ENCODE measurements around the gene CETP.
"Not testable (repeated sequence)": the region's sequence is repeated elsewhere in the genome, so short reads cannot be mapped to it uniquely, and the experiment has no call there.

CETP gene

DNA sequence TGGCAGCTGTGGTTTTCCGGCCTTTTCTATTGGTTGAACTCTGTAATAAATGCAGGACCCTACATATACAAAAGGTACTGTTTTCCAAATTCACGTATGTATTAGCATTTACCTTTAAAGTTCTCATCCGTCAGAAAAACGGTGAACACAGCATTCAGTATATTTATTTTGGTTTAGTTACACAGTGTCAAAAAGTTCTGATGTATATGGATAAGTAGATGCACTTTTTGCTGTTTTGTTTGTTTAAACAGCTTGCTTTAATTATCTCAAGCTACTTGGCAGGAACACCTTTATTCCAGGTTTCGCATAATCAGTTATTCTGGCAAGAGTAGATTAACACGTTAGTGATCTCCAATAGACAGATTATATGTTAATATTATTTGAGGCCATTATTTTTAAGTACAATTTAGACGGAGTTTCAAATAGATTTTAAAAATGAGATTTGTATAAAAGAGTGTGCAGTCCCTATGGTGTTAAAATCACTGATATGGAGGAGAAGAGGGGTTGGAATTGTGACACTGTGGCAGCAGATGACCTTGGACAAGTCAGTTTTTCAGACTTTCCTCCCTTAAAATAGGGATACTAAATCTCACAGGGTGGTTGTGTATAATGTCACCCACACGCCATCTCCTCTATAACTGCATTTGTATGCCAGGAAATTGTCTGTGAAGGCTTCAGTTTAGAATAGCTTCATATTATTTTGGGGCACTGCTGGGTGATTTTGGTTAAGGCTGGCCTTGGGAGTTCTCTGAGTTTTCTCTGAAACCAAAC, 27.7 kb upstream of the CETP start:
- no peak for DNase-seq (ENCODE audit: low read depth)

DNA sequence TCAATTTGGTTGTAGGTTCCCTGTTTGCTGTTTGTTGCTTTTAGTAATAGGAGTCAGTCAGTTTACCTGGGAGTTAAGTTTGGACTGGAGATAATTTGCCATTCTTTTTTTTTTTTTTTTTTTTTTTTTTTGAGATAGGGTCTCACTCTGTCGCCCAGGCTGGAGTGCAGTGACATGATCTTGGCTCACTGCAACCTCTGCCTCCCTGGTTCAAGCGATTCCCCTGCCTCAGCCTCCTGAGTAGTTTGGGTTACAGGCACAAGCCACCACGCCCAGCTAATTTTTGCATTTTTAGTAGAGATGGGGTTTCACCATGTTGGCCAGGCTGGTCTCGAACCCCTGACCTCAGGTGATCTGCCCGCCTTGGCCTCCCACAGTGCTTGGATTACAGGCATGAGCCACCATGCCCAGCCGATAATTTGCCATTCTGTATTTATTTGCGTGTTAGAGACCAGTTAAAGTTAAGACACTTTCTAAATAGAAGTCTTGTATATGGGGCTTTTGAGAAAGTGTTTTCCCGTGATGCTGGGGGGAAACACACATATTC, 27.1 kb upstream of the CETP start:
- DNase-seq (ENCODE audit: low read depth), result not testable (repeated sequence)

DNA sequence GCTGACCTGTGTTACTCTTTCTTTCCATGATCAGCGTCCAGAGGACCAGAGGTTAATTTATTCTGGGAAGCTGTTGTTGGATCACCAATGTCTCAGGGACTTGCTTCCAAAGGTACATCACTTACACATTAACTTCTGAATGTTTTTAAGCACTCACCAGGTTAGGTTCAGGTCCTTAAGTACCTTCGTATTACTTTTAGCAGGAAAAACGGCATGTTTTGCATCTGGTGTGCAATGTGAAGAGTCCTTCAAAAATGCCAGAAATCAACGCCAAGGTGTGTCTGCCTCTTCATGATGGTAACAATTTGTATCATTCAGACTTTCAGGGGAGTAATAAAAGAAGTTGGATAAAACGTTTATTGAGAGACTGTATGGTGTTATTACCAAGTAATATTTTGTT, 26.5 kb upstream of the CETP start:
- no peak for DNase-seq (ENCODE audit: low read depth)

DNA sequence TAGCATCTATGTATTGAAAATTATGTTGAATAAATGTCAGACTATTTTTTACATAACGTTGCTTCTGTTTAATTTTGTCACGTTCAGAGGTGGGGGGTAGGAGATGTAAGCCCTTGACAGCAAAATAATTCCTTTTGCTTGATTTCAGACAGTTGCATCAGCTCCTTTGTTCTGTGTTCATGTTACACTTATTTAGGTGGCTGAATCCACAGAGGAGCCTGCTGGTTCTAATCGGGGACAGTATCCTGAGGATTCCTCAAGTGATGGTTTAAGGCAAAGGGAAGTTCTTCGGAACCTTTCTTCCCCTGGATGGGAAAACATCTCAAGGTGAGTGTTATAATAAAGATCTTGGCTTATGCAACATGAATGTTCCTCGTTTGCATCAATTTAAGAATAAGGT, 25.3 kb upstream of the CETP start:
- no peak for DNase-seq (ENCODE audit: low read depth)

DNA sequence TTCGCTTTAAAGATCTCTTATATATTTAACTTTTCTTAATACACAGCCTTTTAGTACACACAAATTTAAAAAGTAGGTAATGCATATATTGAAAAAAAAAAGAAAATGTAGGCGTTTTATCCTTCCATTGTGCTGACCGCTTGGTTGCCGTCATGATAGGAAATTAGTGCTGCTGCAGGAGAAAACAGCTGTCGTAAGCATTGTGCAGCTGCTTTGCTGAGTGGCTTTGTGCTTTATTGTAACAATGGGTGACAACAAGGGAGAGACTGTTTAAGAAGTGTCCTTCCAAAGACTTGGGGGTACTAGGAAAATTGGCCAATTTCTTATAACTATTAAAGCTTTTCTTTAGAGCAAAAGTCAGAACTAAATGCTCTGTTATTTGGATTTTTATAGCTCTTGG, 24.8 kb upstream of the CETP start:
- DNase-seq (ENCODE audit: low read depth), result no peak

DNA sequence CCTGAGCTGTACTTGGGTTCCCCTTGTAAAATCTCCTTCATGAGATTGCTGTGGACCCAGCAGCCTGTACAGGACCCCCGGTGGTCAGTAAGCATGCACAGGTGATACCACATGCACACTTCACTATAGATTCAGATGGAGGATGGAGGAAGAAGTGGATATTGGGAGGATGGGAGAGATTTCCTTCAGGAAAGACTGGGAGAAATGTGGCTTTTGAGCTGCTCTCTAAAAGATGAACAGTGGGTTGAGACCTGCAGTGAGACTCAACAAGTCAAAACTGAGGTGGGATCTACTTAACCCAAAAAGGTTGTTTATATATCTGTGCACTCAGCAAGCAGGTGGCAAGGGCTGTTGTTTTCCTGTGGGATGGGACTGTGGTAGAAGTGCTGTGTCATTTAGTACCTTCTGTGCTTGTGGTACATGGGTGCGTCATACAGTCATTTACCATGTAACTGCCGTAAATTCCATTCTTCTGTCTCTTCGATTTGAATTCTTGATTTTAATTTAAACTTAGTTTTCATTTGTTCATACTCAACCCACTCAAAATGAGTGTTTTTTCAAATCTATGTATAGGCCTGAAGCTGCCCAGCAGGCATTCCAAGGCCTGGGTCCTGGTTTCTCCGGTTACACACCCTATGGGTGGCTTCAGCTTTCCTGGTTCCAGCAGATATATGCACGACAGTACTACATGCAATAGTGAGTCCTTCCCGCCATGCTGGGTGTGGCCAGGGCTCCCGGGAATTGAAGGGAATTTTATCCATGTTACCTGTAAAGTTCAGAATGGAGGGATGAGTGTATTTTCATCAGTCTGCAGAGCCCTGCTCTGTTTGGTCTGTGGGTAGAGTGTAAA, 22.9 kb upstream of the CETP start:
- DNase-seq (ENCODE audit: low read depth), result no peak

DNA sequence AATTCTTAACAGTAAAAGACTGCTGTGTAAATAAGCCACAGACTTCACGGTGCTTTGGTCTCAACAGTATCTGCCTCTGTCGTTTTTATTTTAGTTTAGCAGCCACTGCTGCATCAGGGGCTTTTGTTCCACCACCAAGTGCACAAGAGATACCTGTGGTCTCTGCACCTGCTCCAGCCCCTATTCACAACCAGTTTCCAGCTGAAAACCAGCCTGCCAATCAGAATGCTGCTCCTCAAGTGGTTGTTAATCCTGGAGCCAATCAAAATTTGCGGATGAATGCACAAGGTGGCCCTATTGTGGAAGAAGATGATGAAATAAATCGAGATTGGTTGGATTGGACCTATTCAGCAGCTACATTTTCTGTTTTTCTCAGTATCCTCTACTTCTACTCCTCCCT, 21.9 kb upstream of the CETP start:
- DNase-seq (ENCODE audit: low read depth), result no peak

DNA sequence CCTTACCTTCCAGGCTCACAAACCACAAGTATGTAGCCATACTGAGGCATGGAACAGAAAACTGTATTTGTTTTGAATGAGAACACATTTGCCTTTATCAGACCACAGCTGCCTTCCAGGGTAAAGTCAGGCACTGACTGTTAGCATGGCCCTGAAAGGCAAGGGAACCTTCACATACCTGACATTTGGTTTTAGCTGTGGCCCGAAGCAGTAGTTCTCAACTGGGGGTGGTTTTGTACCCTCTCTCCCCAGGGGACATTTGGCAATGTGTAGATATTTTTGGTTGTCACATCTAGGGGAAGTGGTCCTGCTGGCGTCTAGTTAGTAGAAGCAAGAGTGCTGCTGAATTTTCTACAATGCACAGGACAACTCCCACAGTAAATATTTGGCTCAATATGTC, 20.7 kb upstream of the CETP start:
- no peak for DNase-seq (ENCODE audit: low read depth)

DNA sequence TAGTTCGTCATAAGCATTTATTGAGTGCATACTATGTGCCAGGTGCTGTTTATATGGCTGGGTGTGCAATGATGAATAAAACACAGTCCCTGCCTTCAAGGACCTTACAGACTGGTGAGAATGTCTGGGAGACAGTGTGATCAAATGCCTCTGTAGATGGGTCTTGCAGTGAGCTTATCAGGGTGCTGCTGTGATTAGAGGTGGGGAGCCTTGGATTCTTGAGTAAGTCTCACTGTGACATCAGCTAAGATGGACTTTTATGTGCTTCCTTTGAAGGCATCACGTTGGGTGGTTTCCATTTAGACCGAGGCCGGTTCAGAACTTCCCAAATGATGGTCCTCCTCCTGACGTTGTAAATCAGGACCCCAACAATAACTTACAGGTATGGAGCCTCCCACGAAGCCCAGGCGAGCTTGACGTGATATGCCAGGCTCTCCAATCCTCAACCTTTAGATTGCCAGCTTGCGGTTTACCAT, 19.9 kb upstream of the CETP start:
- DNase-seq (ENCODE audit: low read depth), result no peak

DNA sequence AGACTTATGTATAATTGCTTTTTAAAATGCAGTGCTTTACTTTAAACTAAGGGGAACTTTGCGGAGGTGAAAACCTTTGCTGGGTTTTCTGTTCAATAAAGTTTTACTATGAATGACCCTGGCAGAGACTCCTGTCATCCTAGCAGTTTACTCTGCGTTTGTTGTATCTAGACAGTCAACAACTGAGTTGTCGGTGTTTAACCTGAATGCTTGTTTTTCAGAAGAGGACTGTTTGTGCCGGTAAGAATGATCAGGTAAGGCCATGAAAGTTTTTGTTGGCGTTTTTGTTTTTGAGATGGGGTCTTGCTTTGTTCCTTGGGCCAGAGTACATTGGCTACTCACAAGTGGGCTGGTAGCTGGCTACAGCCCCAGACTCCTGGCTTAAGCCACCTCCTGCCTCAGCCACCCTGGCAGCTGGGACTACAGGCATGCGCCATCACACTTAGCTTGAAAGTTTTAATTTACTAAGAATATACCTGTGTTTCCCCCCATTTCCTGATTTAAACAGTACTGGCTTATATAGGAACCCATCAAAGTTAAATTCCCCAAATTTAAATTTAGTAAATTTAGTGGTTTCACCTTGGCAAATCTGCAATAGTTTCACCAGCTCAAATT, 17.9 kb upstream of the CETP start:
- DNase-seq (ENCODE audit: low read depth), result no peak

DNA sequence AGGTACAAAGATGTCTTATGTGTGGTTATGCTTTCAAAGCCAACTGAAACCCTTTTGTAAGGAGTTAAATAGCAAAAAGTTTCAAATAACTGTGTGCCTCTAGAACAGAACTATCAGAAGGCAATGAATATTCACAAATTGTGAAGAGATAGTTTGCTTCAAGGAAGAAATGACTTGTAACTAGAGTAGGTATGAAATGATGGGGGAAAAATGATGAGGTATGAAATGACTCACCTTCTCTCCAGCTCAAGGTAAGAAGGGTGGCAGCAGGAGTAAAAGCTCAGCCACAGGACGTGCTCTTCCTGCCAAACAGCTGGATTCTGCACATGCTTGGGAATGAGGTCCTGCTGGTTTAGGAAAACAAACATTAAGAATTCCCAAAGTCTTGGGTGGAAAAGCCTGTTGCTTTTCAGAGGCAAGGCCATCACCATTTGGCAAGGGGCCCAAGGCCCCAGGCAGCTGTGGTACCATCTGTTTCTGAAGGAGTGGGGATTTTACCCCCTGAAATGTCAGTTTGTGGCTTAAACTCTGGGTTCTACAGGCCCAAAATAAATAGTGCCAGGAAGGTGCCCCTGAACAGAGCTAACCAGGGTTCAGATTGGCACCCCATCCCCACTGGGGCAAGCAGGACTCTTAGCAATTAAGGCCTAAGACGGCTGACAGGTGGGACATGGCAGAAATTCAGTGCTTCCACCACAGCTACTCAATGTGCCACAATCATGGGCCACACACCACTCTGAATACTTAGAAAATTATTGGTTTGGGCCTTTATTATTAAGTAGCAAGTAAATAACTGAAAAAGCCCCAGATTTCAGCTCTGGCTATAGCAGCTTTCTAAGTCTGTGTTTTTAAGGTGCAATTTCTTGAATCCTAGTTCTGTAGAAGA, 16.6 kb upstream of the CETP start:
- no peak for DNase-seq (ENCODE audit: low read depth)

DNA sequence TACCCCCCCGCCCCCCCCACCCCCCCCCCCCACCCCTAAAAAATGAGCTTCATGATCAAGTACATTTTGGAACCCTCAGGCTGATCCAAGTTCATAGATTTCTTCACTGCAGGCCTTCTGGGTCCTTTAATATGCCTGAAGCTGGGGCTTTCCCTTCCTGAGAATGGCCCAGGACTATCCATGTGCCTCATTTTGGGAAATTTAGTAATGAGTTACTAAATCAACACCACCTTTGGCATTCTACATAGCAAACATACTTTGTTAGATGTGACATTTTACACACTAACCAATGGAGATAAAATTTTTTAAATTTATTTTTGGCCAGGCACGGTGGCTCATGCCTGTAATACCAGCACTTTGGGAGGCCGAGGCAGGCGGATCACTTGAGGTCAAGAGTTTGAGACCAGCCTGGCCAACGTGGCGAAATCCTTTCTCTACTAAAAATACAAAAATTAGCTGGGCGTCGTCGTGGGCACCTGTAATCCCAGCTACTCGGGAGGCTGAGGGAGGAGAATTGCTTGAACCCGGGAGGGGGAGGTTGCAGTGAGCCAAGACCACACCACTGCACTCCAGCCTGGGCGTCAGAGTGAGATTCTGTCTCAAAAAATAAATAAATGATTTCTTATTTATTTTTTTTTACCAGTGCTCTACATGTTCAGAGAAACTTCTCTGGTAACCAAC, 15.8 kb upstream of the CETP start:
- DNase-seq (ENCODE audit: low read depth), result no peak

DNA sequence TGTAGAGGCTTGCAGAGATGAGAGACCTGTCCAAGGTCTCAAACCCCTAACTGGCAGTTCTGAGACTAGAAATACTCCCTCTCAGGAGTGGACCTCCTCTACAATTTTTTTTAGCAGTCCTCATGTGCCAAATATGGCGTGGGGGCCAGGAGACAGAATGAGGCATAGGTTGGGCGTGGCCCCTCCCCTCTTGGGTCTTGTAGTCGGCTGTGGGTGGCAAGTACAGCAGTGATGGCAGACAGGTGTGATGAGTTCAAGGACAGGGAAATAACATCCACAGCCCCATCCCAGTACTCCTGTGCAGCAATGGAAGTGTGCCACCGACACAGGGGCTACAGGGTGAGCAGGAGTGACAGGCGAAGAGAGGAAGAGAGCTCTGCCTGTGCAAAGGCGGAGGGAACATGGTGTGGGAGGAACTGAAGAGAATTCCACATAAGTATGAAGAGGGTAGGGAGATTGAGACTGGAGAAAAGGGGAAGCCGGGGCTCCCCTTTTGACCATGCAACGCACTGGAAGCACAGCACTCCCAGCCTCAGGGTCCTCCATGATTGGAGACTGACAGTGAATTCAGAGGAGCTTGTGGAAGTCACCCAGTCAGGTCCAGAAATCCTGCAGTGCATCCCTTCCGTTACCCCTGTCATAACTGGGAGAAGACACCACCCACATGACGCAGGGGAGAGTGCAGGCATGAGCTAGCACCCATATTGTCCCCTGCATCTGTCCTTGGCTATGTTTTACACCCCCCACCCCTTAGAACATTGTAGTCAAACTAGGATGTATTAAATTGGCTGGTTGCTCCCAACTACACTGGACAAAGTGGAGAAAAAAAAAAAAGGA, 14.8 kb upstream of the CETP start:
- no peak for DNase-seq (ENCODE audit: low read depth)

DNA sequence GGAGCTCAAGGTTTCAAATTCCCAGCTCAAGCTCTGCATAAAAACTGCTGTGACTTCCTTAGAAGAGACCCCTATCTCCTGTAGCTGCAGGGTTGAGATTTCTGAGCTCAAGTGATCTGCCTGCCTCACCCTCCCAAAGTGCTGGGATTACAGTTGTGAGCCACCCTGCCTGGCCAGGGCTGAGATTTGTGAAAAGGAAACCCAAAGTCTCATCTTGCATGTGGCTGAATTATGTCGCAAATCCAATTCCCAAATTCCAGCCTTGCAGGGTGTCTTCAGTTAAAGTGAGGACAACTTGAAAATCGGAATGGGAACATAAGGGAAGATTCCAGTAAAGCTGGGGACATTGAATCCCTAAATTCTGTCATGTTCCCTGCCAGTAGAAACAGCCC, 14.2 kb upstream of the CETP start:
- DNase-seq (ENCODE audit: low read depth), result no peak

DNA sequence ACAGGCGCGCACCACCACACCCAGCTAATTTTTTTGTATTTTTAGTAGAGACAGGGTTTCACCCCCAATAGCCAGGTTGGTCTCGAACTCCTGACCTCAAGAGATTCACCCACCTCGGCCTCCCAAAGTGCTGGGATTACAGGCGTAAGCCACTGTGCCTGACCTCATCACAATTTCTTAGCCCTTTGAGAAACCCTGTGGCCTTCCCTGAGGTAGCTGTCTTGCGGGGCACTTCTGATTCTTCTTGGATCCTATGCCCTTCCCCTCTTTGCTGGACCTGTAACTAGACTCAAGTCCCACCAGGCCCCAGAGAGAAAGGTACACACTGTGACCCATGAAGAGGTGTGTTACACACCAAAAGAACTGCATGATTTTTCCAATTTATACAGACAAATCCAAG, 13.5 kb upstream of the CETP start:
- no peak for DNase-seq (ENCODE audit: low read depth)

DNA sequence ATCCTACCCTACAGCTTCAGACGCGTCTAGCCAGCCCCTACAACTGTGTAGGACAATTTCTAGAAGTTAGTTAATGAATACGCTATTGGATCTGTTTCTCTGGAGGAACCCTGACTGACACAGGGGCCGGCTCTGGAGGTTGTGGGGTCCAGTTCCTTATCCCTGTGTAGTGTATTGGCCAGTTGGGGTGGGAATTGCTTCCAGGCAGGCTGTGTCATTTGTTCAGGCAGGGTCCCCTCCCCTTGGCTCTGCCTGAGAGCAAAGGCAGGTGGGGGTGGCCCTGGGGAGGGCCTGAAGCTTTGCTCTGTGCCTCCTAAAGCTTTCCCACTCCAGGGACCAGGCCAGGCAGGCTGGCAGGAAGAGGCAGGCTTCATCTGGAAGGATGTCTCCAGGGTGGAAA, 11.7 kb upstream of the CETP start:
- no peak for DNase-seq (ENCODE audit: low read depth)

DNA sequence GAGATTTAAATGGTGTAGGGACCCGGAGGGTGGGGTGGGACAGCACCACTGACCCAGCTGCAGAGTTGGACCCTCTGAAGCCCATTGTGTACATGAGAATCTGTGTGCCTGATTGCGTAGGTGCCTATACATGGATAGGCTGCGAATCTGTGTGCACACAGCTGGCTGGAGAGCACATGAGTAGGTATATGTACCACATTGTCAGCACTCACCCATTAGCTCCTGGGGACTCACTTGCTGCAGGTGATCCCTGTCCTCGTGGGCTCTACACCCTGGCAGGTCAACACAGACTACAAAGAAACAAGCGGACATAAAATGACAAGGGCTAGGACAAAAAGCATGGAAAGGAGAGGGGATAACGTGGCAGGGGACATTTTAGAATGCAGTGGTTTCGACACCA, 11.3 kb upstream of the CETP start:
- DNase-seq (ENCODE audit: low read depth), result no peak

DNA sequence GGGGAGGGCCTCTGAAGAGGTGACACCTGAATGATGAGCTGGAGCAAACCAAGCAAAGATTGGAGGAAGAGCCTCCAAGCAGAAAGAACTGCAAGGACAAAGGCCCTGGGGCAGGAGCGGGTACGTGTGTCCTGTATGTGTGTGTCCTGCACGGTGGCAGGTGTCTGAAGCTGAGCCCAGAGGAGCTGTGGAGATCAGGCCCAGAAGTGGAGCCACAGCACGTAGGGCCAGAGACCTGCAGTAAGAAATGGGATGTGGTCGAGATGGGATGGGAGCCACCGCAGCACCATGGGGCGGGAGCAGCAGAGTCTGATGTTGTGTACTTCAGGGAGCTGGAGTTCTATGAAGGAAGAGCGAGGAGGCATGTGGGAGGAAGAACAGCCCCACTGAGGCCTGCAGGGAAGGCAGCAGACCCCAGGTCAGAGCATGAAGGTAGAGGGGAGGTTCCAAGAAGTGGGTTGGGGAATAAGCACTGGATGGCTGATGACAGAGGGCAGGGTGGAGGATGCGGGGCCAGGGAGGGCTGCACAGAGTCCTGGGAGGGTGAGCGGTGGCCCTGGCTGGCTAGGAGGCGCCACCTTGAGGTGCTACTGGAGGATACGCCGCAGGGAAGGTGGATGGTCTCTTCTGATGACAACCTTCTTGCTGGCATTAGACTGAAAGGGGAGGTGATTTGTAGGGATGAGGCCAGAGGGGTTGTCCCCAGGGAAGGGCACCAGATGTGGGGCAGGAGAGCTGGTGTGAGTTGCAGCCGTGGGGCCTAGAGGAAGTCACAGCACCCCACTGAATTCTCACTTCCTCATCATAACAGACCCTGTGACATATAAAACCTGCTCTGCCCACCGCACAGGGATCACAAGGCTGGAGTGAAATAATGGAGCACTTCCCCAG, 10.6 kb upstream of the CETP start:
- peak; percentile 32 for DNase-seq (ENCODE audit: low read depth)

DNA sequence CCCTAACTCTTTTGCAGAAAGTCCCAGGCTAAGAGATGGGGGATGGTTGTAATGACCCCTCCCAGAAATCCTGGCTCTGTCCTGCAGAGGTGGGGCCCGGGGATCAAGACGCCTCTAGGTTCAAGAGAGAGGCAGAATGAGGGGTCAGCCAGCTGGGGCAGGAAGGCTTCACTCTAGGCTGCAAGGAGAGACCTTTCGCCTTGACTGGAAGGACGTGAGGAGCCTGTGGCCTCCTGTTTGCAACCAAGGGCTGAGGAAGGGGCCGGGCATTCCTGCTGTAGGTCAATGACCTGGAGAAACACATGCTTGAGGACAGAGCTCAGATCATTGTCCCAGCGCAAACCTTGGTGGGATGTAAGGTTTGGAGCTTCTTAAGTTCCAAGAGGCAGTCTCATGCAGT, 8.7 kb upstream of the CETP start:
- DNase-seq (ENCODE audit: low read depth), result no peak
